DND-41 (cell line): ENCODE measurements around the gene TMEM86A.

Source experiments
- EZH2 ChIP-seq: IDR thresholded peaks from 3 replicates; pipeline ENCODE4 v1.6.1; 2012; ENCODE audit warnings: borderline replicate concordance, low read depth, mild to moderate bottlenecking, moderate library complexity, low read length, inconsistent platforms; ENCODE audit not compliant: severe bottlenecking
- TF ChIP-seq, protein P1 (sequence below): IDR thresholded peaks from 2 replicates; pipeline ENCODE4 v1.5.1; 2012; ENCODE audit warnings: borderline replicate concordance, low read length, moderate library complexity, mild to moderate bottlenecking; ENCODE audit not compliant: poor library complexity, severe bottlenecking; ENCODE audit errors: extremely low read depth

DNA sequence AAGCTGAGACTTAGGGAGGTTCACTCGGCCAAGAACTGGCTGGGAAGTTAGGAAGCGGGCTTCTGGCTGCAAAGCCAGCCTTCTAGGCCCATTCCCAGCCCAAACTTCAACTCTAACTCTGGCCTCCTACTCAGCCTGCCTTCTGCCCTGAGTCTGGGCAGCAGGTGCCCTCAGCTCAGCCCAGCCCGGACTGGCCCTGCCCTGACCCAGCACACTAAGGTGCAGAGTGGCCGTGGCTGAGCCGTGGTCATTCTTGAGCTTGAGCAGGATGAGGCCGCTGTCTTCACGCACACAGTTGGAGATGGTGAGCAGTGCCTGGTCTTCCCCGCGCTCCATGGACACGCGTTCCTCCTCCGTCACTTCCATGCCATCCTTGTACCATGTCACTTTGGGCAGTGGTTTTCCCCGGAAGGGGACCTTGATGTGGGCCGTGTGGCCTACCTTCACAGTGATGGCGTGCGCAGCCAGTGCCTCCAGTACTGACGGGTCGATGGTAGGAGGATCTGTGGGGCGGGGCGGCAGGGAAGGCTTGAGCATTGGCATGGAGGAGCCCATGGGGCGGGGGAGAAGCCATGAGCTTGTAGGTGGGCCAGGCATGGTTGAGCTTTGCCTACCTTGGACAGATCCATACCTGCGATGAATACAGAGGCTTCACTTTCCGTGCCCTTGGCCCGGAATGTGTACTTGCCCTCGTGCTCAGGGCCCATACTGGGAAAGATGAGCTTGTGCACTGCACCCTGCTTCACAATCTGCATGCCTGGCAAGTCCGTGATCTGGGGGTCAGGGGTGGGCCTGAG is 15.3 kb downstream of the TMEM86A start:
- TF ChIP-seq, protein P1, sequence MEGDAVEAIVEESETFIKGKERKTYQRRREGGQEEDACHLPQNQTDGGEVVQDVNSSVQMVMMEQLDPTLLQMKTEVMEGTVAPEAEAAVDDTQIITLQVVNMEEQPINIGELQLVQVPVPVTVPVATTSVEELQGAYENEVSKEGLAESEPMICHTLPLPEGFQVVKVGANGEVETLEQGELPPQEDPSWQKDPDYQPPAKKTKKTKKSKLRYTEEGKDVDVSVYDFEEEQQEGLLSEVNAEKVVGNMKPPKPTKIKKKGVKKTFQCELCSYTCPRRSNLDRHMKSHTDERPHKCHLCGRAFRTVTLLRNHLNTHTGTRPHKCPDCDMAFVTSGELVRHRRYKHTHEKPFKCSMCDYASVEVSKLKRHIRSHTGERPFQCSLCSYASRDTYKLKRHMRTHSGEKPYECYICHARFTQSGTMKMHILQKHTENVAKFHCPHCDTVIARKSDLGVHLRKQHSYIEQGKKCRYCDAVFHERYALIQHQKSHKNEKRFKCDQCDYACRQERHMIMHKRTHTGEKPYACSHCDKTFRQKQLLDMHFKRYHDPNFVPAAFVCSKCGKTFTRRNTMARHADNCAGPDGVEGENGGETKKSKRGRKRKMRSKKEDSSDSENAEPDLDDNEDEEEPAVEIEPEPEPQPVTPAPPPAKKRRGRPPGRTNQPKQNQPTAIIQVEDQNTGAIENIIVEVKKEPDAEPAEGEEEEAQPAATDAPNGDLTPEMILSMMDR, result no peak
- TF ChIP-seq EZH2, result no peak
